Endothelial cell of umbilical vein (primary cell): ENCODE data around the gene CLIC1.
A peak's percentile ranks its signal among the peaks of the same experiment; 100 is the strongest.

Experiments used
- EZH2 ChIP-seq: IDR thresholded peaks from 2 replicates; pipeline ENCODE4 v1.6.1; 2012; ENCODE audit warnings: borderline replicate concordance, low read depth, mild to moderate bottlenecking, moderate library complexity, low read length, inconsistent platforms; ENCODE audit not compliant: severe bottlenecking
- POLR2A ChIP-seq: IDR thresholded peaks from 2 replicates; pipeline ENCODE4 v1.6.1; 2012; ENCODE audit warnings: low read depth, mild to moderate bottlenecking, control low read depth, low read length
- POLR2AphosphoS5 ChIP-seq: IDR thresholded peaks from 2 replicates; pipeline ENCODE4 v1.6.1; 2012; ENCODE audit warnings: low read depth, mild to moderate bottlenecking, control low read depth, low read length, moderate library complexity; ENCODE audit not compliant: insufficient read depth
- TF ChIP-seq, protein P1 (sequence below), 2 donors: IDR thresholded peaks; 1 replicate in 1 of 2; 2 replicates in 1 of 2; pipeline ENCODE4 v1.5.1; 2011; ENCODE audit warnings: low read length in 2 of 2, mild to moderate bottlenecking in 2 of 2, moderate library complexity in 2 of 2, control low read depth in 1 of 2, inconsistent platforms in 1 of 2, low read depth in 1 of 2; ENCODE audit not compliant: insufficient read depth in 1 of 2; ENCODE audit errors: extremely low read depth in 1 of 2
- TF ChIP-seq, protein P2 (sequence below): IDR thresholded peaks from 2 replicates; pipeline ENCODE4 v1.6.1; 2011; ENCODE audit not compliant: insufficient read depth, insufficient read length

DNA sequence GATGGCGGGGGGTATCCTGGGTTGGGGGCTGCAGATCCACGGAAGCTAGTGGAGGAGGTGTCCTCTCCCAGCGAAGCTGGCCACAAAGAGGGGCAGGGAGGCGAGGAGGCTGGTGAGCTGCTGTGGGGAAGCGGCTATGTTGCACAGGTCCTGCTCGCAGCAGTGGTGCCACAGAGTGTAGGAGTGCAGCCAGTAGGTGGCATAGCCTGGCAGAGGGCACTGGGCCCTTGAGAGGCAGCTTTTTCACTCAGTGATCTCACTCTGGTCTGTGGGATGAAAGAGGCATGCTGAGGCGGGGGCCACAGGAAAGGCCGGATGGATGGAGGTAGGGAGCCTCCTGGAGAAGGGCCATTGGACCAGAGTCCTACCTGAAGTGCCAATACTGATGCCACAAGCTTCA, 24.0 kb downstream of the CLIC1 start:
- TF ChIP-seq, protein P1, sequence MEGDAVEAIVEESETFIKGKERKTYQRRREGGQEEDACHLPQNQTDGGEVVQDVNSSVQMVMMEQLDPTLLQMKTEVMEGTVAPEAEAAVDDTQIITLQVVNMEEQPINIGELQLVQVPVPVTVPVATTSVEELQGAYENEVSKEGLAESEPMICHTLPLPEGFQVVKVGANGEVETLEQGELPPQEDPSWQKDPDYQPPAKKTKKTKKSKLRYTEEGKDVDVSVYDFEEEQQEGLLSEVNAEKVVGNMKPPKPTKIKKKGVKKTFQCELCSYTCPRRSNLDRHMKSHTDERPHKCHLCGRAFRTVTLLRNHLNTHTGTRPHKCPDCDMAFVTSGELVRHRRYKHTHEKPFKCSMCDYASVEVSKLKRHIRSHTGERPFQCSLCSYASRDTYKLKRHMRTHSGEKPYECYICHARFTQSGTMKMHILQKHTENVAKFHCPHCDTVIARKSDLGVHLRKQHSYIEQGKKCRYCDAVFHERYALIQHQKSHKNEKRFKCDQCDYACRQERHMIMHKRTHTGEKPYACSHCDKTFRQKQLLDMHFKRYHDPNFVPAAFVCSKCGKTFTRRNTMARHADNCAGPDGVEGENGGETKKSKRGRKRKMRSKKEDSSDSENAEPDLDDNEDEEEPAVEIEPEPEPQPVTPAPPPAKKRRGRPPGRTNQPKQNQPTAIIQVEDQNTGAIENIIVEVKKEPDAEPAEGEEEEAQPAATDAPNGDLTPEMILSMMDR (IDR thresholded peaks at IDR 0.05; ENCODE audit: extremely low read depth in 1 of 2, insufficient read depth in 1 of 2, low read depth in 1 of 2, low read length in 2 of 2) = peak in 1 of 2 donors; percentile 35
- TF ChIP-seq POLR2A (no peak), EZH2 (no peak), POLR2AphosphoS5 (no peak)
- TF ChIP-seq, protein P2, sequence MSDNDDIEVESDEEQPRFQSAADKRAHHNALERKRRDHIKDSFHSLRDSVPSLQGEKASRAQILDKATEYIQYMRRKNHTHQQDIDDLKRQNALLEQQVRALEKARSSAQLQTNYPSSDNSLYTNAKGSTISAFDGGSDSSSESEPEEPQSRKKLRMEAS = no peak
